Mesodermal cell (in vitro differentiated cells): ENCODE measurements around the gene CHRND.
"Not testable (repeated sequence)": the region's sequence is repeated elsewhere in the genome, so short reads cannot be mapped to it uniquely, and the experiment has no call there.

Experiments used
- H3K27ac ChIP-seq: 2 replicates; pipeline ENCODE4 v1.7.0; 2013; ENCODE audit warnings: mild to moderate bottlenecking, low read depth, low read length, moderate library complexity; ENCODE audit not compliant: severe bottlenecking
- H3K36me3 ChIP-seq: 2 replicates; pipeline ENCODE4 v1.7.1; 2013; ENCODE audit warnings: mild to moderate bottlenecking, low read length, moderate library complexity; ENCODE audit not compliant: control insufficient read depth, insufficient read depth
- H3K4me1 ChIP-seq: one replicate; pipeline ENCODE4 v1.7.1; 2013; ENCODE audit warnings: mild to moderate bottlenecking, low read length; ENCODE audit not compliant: insufficient read depth, control insufficient read depth, poor library complexity, severe bottlenecking
- H3K4me3 ChIP-seq: 2 replicates; pipeline ENCODE4 v1.7.0; 2013; ENCODE audit warnings: low read length, control low read depth, mild to moderate bottlenecking; ENCODE audit not compliant: insufficient read depth, poor library complexity, severe bottlenecking; ENCODE audit errors: extremely low read depth
- H3K9me3 ChIP-seq: 2 replicates; pipeline ENCODE4 v1.7.1; 2013; ENCODE audit warnings: mild to moderate bottlenecking, low read length, moderate library complexity; ENCODE audit not compliant: control insufficient read depth
- WGBS, 2 experiments: methylation state at CpG; one replicate each; pipeline ENCODE4 v1.1.5; 2013; ENCODE audit warnings: missing lambda C conversion rate in 2 of 2; ENCODE audit not compliant: insufficient coverage in 2 of 2; 5-methylcytosine and 5-hydroxymethylcytosine counted together

The CHRND gene

DNA sequence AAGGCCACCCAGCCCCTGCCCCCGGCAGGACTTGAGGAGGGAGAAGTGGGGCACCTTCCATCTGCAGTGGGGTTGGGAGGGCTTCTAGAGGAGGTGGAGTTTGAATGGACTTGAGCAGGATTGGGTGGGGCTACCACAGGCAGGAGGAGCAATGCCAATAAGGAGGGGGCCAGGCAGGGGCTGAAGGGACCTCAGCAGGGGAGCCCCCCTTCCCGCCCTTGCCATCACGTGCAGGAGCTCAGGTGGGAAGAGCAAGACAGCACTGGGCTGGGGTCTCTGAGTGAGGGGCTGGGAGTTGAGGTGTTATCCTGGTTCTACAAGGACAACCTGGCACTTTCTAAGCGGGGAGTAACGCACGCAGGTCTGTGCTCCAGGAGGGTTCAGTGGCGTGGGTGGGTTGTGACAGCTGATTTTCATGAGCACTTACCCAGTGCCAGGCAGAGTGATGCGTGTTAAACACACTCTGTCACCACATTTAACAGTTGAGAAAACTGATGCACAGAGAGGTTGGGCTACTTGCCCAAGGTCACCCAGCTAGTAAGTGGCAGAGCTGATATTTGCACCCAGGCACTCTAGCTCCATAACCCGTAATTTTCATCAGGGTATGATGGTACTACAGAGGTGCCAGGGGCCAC lies 4.8 kb downstream of the CHRND start:
- Histone ChIP-seq H3K4me1 (no peaks in the 10 kb centered on the region), H3K36me3 (no peaks in the 10 kb centered on the region), H3K27ac (no peak overlapping the region), H3K4me3 (no peak overlapping the region), H3K9me3 (no peaks in the 10 kb centered on the region)
- WGBS, 2 experiments = 56 to 84% methylated on average over 4 to 8 of the region's 9 CpGs

DNA sequence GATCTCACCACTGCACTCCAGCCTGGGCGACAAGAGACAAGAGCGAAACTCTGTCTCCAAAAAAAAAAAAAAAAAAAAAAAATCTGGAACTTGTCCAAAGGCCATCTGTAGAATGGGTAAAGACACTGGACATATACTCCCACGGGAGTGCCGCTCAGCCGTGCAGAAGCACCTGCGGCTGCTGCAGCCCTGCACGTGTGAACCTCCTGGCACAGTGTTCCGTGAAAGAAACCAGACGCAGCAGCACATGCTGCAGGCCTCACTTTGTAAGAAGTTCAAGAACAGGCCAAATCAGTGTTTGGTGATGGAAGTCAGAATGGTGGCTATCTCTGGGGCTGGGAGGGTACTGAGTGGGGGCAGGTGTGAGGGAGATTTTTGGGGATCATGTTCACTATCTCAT lies 6.5 kb downstream of the CHRND start:
- H3K9me3 ChIP-seq = peaks cover 5% of the 10 kb centered on the region
- H3K27ac ChIP-seq = no peak overlapping the region
- no peaks in the 10 kb centered on the region for H3K36me3 ChIP-seq
- H3K4me3 ChIP-seq = no peak overlapping the region
- H3K4me1 ChIP-seq = no peaks in the 10 kb centered on the region
- 90 to 92% methylated on average over 4 to 9 of the region's 9 CpGs for WGBS, 2 experiments

DNA sequence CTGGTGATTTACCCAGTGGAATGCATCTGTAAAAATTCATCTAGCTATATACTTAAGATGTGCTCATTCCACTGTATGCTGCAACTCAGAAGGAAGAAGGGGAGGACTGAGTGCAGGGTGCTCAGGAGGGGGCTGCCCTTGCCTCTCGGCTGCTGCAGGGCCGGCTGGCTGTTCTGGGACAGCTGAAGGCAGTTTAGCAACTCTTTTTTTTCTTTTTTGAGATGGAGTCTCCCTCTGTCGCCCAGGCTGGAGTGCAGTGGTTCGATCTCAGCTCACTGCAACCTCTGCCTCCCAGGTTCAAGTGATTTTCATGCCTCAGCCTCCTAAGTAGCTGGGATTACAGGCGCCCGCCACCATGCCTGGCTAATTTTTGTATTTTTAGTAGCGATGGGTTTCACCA lies 6.9 kb downstream of the CHRND start:
- not testable (repeated sequence) for H3K9me3 ChIP-seq, H3K36me3 ChIP-seq, H3K27ac ChIP-seq, H3K4me3 ChIP-seq, H3K4me1 ChIP-seq
- WGBS, 2 experiments = 86 to 88% methylated on average over 4 to 6 of the region's 7 CpGs

GRCh38 chr2:232533944-232534710 lies 8.2 kb downstream of the CHRND start:
- Histone ChIP-seq H3K36me3 (no peaks in the 10 kb centered on the region), H3K4me1 (no peaks in the 10 kb centered on the region), H3K9me3 (peaks cover 5% of the 10 kb centered on the region), H3K4me3 (no peak overlapping the region), H3K27ac (no peak overlapping the region)
- WGBS, 2 experiments = 86% methylated on average over 10 to 13 of the region's 13 CpGs

DNA sequence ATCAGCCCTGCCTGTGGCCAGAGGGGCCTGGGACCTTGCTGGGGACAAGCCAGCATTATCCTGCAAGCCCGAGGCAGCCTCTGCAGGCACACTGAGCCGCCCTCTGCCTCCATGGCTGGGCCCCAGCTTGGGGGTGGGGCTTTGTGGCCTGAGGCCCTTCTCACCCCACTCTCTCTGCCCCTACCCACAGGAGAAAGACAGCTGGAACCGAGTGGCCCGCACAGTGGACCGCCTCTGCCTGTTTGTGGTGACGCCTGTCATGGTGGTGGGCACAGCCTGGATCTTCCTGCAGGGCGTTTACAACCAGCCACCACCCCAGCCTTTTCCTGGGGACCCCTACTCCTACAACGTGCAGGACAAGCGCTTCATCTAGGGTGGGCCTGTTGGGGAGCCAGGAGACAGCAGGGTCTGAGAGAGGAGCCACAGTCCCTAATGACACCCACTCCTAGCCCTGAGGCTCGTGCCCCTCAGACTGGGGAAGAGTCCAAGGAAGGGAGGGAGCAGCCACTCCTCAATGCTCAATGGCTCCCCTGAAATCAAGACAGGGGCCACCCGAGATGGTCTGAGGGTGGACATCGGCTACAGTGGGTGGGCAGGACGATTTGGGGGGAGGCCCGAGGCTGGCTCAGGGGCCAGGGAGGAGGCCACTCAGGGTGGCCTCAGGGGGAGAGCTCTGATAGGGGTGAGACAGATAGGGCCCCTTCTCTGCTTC lies 9.1 kb downstream of the CHRND start:
- 88 to 95% methylated on average over 3 to 10 of the region's 14 CpGs for WGBS, 2 experiments
- Histone ChIP-seq H3K4me1 (peaks cover 2% of the 10 kb centered on the region), H3K4me3 (no peak overlapping the region), H3K9me3 (peaks cover 5% of the 10 kb centered on the region), H3K36me3 (no peaks in the 10 kb centered on the region), H3K27ac (no peak overlapping the region)

GRCh38 chr2:232535761-232536530 lies 10.0 kb downstream of the CHRND start:
- 87 to 90% methylated on average over 3 to 4 of the region's 5 CpGs for WGBS, 2 experiments

DNA sequence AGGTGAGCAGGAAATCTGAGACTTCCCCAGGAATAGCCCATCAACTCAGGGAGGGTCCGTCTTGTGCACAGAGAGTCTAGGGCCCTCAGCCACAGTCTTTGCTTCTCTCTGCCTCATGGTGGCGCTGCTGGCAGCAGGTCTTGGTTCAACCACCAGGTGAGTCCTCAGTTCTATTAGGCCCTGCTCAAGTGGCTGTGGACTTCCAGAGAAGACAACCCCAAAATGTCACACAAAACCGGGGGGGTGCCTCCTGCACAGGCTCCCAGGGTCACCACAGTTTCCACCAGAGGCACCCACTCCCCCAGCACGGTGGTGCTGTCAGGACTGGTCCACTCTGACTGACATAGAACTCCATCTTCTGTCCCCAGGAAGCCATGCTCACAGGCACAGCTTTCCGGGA lies 11.1 kb downstream of the CHRND start:
- Histone ChIP-seq H3K4me3 (no peak overlapping the region), H3K27ac (no peak overlapping the region), H3K36me3 (no peaks in the 10 kb centered on the region), H3K9me3 (peaks cover 5% of the 10 kb centered on the region), H3K4me1 (peaks cover 2% of the 10 kb centered on the region)
- WGBS, 2 experiments = 62 to 79% methylated on average over 3 to 4 of the region's 5 CpGs

More at GRCh38 chr2:232535761-232536530, 10.0 kb downstream of the CHRND start:
- H3K4me1 ChIP-seq = peaks cover 2% of the 10 kb centered on the region
- H3K27ac ChIP-seq = no peak overlapping the region
- H3K9me3 ChIP-seq = peaks cover 5% of the 10 kb centered on the region
- H3K36me3 ChIP-seq = no peaks in the 10 kb centered on the region
- no peak overlapping the region for H3K4me3 ChIP-seq

DNA sequence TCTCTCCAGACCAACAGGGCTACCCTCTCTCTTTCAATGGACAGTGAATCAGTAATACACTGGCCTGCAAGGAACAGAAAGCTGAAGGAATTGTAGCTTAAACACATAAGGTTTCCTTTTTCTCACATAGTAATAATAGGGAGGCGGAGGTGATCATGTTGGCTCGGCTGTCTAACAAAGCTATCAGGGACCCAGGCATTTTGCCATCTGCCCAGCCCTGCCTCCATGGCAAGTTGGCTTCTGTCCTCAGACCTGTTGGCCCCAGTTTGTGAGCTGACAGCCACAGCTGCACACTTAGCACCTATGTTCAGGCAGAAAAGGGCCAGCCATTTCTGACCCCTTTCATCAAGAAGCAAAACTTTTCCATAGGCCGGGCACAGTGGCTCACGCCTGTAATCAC lies 11.5 kb downstream of the CHRND start:
- WGBS, 2 experiments = 94 to 95% methylated on average over 2 of the region's 4 CpGs
- Histone ChIP-seq H3K4me3 (no peak overlapping the region), H3K36me3 (no peaks in the 10 kb centered on the region), H3K9me3 (peaks cover 5% of the 10 kb centered on the region), H3K4me1 (peaks cover 2% of the 10 kb centered on the region), H3K27ac (no peak overlapping the region)

DNA sequence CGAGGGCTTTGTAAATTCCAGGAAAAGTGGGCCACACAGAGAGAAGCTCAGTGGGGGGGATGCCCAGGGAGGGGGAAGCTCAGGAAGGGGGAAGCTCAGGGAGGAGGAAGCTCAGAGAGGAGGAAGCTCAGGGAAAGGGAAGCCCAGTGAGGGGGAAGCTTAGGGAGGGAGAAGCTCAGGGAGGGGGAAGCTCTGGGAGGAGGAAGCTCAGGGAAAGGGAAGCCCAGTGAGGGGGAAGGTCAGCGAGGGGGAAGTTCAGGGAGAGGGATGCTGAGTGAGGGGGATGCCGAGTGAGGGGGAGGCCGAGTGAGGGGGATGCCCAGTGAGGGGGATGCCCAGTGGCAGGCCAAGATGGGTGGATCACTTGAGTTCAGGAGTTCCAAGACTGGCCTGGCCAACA lies 12.7 kb downstream of the CHRND start:
- Histone ChIP-seq H3K4me3 (no peak overlapping the region), H3K27ac (no peak overlapping the region), H3K4me1 (peaks cover 2% of the 10 kb centered on the region), H3K9me3 (peaks cover 5% of the 10 kb centered on the region), H3K36me3 (no peaks in the 10 kb centered on the region)
- 33 to 45% methylated on average over 1 to 2 of the region's 4 CpGs for WGBS, 2 experiments
